ENCODE results near the gene ARHGEF19. TPM values are rescaled to one million over a fixed set of nuclear protein-coding genes. Genes with fewer than 3 reads are reported as not detected.
"Not testable (repeated sequence)": the region's sequence is repeated elsewhere in the genome, so short reads cannot be mapped to it uniquely, and the experiment has no call there.

Gene ARHGEF19
- total RNA-seq, 1 donor = 9.9 TPM

DNA sequence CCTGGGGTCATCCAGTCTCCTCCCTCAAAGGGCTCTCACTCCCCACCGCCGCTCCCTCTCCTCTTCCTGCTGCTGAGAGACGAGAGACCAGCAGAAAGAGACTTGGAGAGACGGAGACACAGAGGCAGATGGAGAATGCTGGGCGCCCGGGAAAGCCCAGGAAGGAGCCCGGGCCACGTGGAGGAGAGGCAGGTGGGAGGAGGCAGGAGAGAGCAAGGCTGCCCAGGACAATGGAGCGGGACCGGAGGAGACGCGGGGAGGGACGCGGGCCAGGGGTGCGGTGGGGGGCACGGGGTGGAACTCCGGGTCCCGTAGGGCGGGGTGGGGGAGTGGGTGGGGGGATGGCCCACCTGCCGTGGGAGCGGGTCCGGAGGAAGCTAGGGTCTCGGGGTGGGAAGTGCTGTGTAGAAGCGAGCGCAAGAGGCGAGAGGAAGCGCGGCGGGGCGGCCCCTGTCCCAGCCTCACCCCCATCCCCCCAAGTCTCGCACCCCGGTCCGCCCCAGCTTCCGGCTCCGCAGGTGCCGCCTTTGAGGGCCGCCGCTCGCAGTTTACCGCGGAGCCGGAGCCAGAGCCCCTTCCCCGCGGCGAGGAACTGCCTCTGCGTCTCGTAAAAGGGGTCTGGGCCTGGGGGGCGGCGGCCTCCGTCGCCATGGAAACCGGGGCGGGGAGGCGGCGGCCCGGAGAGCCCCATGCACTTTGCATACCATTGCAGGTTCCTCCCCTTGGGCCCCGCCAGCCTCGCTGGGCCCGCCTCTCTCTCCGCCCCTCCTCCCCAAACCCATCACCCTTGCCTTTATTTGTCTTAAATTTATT lies 44.9 kb downstream of the ARHGEF19 start:
- DNase-seq (ENCODE audit: low read depth) = no peak
- no peak for TF ChIP-seq CTCF (IDR thresholded peaks at IDR 0.05; ENCODE audit: insufficient read depth, low read depth, low read length)
- H3K4me3 ChIP-seq (ENCODE audit: low read depth, low read length) = peak overlapping the region; percentile 64

GRCh38 chr1:16166117-16166516 lies 46.3 kb downstream of the ARHGEF19 start:
- no peak overlapping the region for H3K4me3 ChIP-seq (ENCODE audit: low read depth, low read length)
- TF ChIP-seq CTCF (IDR thresholded peaks at IDR 0.05; ENCODE audit: insufficient read depth, low read depth, low read length) = no peak
- no peak for DNase-seq (ENCODE audit: low read depth)

GRCh38 chr1:16165548-16165947 lies 46.9 kb downstream of the ARHGEF19 start:
- DNase-seq (ENCODE audit: low read depth) = no peak
- H3K4me3 ChIP-seq (ENCODE audit: low read depth, low read length) = no peak overlapping the region
- TF ChIP-seq CTCF (IDR thresholded peaks at IDR 0.05; ENCODE audit: insufficient read depth, low read depth, low read length) = no peak

DNA sequence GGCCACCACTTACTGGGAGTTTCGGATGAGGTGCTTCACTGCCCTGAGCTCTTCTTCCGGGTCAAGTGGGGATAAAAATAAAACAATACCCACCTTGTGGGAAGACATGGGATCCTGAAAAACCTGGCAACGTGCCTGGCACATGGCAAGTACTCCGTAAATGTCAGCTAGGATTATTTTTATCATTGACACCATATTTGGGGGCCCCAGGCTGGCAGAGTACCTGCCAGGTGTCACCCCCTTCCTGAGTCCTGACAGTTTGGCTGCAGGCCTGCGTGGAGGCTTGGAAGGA lies 47.4 kb downstream of the ARHGEF19 start:
- no peak for TF ChIP-seq CTCF (IDR thresholded peaks at IDR 0.05; ENCODE audit: insufficient read depth, low read depth, low read length)
- no peak overlapping the region for H3K4me3 ChIP-seq (ENCODE audit: low read depth, low read length)
- DNase-seq (ENCODE audit: low read depth) = no peak

GRCh38 chr1:16164213-16165072 lies 48.0 kb downstream of the ARHGEF19 start:
- no peak overlapping the region for H3K4me3 ChIP-seq (ENCODE audit: low read depth, low read length)
- peak; percentile 96 for DNase-seq (ENCODE audit: low read depth)
- TF ChIP-seq CTCF (IDR thresholded peaks at IDR 0.05; ENCODE audit: insufficient read depth, low read depth, low read length) = no peak

DNA sequence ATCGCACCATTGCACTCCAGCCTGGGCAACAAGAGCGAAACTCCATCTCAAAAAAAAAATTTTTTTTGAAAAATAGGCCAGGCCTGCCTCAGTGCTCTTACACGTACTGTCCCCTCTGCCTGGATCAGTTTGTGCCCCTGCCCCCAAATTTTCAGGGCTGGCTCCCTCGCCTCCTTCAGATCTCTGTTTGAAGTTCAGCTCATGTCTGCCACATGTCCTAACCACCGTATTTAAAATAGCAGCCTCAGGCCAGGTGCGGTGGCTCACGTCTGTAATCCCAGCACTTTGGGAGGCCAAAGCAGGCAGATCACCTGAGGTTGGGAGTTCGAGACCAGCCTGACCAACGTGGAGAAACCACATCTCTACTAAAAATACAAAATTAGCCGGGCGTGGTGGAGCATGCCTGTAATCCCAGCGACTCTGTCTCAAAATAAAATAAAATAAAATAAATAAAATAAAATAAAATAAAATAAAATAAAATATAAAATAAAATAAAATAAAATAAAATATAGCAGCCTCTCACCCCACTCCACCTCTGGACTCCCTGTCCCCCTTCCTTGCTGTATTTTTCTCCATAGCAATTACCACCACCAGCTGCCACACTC lies 48.7 kb downstream of the ARHGEF19 start:
- DNase-seq (ENCODE audit: low read depth); H3K4me3 ChIP-seq (ENCODE audit: low read depth, low read length): not testable (repeated sequence)
